ENCODE measurements around the gene E2F6. TPM values are rescaled to one million over a fixed set of nuclear protein-coding genes. Genes with fewer than 3 reads are reported as not detected.

Gene E2F6
- total and polyA plus RNA-seq, 9 of the 15 experiments (the other 6 are each of a cell fraction or from before 2014, with no cell fraction given): 13.6 to 33.9 (median 26.1) TPM

- TF ChIP-seq, protein P1, sequence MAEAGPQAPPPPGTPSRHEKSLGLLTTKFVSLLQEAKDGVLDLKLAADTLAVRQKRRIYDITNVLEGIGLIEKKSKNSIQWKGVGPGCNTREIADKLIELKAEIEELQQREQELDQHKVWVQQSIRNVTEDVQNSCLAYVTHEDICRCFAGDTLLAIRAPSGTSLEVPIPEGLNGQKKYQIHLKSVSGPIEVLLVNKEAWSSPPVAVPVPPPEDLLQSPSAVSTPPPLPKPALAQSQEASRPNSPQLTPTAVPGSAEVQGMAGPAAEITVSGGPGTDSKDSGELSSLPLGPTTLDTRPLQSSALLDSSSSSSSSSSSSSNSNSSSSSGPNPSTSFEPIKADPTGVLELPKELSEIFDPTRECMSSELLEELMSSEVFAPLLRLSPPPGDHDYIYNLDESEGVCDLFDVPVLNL (CRISPR knock-in tag; IDR thresholded peaks at IDR 0.05; ENCODE audit: low read depth): peak; percentile 87
- TF ChIP-seq SRF (CRISPR knock-in tag; IDR thresholded peaks at IDR 0.05) (no peak), CHD1 (IDR thresholded peaks at IDR 0.05; ENCODE audit: low read length) (peak; percentile 1), ZKSCAN1 (IDR thresholded peaks at IDR 0.05; ENCODE audit: low read depth, low read length) (no peak), SIRT6 (IDR thresholded peaks at IDR 0.05; ENCODE audit: low read depth, low read length) (no peak), ZNF551 (CRISPR knock-in tag; IDR thresholded peaks at IDR 0.05) (no peak), PRMT5 (CRISPR knock-in tag; IDR thresholded peaks at IDR 0.05) (no peak), ZNF41 (CRISPR knock-in tag; conservative IDR thresholded peaks at IDR 0.05) (no peak), MECOM (CRISPR knock-in tag; IDR thresholded peaks at IDR 0.05) (no peak), TGIF2 (CRISPR knock-in tag; IDR thresholded peaks at IDR 0.05) (peak; percentile 99), ERF (CRISPR knock-in tag; IDR thresholded peaks at IDR 0.05) (no peak), RAD21 (CRISPR knock-in tag; conservative IDR thresholded peaks at IDR 0.05 in 1 of 2, IDR thresholded peaks at IDR 0.05 in 1 of 2) (peak in 1 of 2 experiments; percentile 1; a peak in 2 of 4 replicates), SREBF2 (CRISPR knock-in tag; IDR thresholded peaks at IDR 0.05) (peak; percentile 92), ZNF140 (CRISPR knock-in tag; IDR thresholded peaks at IDR 0.05) (no peak), BACH1 (tag; IDR thresholded peaks at IDR 0.05) (peak; percentile 87), SPI1 (IDR thresholded peaks at IDR 0.05; ENCODE audit: borderline replicate concordance, low read depth, low read length) (no peak; the same call in 1 of the 2 replicates), USF2 (CRISPR knock-in tag; IDR thresholded peaks at IDR 0.05) (peak; percentile 92), MXD1 (CRISPR knock-in tag; IDR thresholded peaks at IDR 0.05; ENCODE audit: borderline replicate concordance, poor library complexity, severe bottlenecking) (peak; percentile 26), NFIC (IDR thresholded peaks at IDR 0.05) (peak; percentile 82)
- TF ChIP-seq, protein P2, sequence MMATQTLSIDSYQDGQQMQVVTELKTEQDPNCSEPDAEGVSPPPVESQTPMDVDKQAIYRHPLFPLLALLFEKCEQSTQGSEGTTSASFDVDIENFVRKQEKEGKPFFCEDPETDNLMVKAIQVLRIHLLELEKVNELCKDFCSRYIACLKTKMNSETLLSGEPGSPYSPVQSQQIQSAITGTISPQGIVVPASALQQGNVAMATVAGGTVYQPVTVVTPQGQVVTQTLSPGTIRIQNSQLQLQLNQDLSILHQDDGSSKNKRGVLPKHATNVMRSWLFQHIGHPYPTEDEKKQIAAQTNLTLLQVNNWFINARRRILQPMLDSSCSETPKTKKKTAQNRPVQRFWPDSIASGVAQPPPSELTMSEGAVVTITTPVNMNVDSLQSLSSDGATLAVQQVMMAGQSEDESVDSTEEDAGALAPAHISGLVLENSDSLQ (IDR thresholded peaks at IDR 0.05): peak; percentile 41; the same call in 1 of the 2 replicates
- TF ChIP-seq, protein P3, sequence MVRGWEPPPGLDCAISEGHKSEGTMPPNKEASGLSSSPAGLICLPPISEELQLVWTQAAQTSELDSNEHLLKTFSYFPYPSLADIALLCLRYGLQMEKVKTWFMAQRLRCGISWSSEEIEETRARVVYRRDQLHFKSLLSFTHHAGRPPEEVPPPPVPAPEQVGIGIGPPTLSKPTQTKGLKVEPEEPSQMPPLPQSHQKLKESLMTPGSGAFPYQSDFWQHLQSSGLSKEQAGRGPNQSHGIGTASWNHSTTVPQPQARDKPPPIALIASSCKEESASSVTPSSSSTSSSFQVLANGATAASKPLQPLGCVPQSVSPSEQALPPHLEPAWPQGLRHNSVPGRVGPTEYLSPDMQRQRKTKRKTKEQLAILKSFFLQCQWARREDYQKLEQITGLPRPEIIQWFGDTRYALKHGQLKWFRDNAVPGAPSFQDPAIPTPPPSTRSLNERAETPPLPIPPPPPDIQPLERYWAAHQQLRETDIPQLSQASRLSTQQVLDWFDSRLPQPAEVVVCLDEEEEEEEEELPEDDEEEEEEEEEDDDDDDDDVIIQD (CRISPR knock-in tag; IDR thresholded peaks at IDR 0.05): no peak
These were observed at the start of gene E2F6 (continued) for GRCh38 chr2:11465485-11466306.

Data from K562 (cell line).